HFF-Myc (cell line): Measurements from ENCODE around the gene TRAPPC12.

ENCODE experiments used
- DNase-seq: peaks from one replicate; pipeline ENCODE4 v3.0.0-alpha.2; 2011; ENCODE audit warnings: low read depth; ENCODE audit errors: extremely low read depth
- H3K4me3 ChIP-seq: replicated peaks from 2 replicates; pipeline ENCODE4 v1.5.1; 2011; ENCODE audit warnings: low read depth, mild to moderate bottlenecking, control low read depth, low read length
- TF ChIP-seq, protein P1 (sequence below): IDR thresholded peaks from 2 replicates; pipeline ENCODE4 v1.5.1; 2012; ENCODE audit warnings: mild to moderate bottlenecking, low read depth, low read length, control low read depth; ENCODE audit errors: missing control alignments

The TRAPPC12 gene

DNA sequence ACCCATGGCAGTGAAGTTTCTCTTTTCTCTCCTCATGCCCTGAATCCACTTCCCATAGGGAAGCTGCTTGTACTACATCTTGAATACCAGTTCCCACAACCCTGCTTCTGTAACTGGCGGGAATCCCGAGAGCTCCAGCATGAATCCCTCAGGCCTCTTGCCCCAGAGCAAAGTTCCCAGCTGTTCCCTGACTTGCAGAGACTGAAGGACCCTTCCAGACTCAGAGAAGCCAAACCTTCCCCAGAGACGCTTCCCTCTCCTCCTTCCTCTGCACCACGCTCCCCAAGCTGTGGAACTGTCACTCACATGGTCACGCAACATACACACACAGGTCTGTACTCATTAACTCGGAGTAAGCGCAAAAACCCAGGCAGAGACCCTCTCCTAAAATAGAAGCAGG is 26.4 kb downstream of the TRAPPC12 start:
- TF ChIP-seq, protein P1, sequence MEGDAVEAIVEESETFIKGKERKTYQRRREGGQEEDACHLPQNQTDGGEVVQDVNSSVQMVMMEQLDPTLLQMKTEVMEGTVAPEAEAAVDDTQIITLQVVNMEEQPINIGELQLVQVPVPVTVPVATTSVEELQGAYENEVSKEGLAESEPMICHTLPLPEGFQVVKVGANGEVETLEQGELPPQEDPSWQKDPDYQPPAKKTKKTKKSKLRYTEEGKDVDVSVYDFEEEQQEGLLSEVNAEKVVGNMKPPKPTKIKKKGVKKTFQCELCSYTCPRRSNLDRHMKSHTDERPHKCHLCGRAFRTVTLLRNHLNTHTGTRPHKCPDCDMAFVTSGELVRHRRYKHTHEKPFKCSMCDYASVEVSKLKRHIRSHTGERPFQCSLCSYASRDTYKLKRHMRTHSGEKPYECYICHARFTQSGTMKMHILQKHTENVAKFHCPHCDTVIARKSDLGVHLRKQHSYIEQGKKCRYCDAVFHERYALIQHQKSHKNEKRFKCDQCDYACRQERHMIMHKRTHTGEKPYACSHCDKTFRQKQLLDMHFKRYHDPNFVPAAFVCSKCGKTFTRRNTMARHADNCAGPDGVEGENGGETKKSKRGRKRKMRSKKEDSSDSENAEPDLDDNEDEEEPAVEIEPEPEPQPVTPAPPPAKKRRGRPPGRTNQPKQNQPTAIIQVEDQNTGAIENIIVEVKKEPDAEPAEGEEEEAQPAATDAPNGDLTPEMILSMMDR, result no peak
- H3K4me3 ChIP-seq, result no peak overlapping the region
- DNase-seq, result no peak

DNA sequence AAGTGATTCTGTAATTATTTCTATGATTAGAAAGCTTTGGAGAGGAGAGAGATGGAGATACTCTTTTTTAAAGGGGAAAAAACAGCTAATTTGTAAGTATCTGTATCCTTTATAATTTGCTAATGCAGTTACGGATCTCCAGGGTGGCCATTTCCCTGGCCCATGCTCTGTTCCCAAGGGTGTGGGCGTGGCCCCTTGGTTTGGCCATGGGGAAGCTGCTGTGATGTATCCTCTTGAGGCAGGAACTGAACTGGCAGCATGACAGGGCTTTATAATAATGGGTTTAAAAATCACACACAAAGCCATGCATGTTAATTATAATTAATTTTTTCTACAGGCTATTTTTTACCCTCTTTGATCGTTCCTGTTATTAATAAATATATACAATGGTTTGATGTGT is 27.0 kb downstream of the TRAPPC12 start:
- no peak overlapping the region for H3K4me3 ChIP-seq
- TF ChIP-seq, protein P1, result no peak
- no peak for DNase-seq

DNA sequence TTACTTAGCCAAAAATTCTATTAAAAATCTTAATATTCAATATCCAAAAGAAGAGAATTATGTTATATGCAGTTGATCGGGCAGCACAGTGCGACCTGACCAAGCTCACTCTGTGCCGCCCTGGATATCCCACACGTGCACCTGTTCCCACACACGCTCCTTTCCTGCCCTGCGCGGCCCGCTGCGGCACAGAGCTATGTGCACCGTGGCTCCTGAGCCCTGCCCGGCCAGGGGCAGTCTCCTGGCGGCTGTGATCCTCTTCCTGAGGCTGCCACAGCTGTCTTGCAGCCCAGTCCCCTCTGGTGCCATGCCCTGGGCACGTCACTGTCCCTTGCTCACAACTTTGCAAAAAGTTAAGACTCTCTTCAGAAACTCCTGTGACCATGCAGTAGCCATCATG is 29.3 kb downstream of the TRAPPC12 start:
- TF ChIP-seq, protein P1, result no peak
- H3K4me3 ChIP-seq, result no peak overlapping the region
- no peak for DNase-seq

DNA sequence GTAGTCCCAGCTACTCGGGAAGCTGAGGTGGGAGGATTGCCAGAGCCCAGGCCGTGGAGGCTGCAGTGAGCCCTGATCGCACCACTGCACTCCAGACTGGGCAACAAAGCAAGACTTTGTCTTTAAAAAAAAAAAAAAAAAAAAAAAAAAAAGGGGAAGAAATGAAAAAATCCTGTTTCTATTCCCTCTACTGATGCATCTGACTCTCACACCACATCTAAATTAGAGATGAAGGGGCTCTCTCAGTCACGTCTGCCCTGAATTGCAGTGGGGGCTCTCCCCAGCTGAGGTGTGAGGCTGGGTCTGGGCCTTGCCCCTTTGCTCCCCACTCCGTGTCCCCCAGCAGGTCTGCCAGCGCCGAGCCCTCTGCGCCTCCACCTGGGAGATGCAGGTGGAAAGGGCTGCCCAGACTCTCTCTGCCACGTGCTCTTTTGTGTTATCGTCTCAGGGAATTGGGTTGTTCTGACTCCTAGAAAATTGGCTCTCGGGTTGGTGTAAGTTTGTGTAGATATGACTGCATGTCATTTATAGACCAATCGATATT is 30.2 kb downstream of the TRAPPC12 start:
- no peak for DNase-seq
- no peak overlapping the region for H3K4me3 ChIP-seq
- TF ChIP-seq, protein P1, result no peak

DNA sequence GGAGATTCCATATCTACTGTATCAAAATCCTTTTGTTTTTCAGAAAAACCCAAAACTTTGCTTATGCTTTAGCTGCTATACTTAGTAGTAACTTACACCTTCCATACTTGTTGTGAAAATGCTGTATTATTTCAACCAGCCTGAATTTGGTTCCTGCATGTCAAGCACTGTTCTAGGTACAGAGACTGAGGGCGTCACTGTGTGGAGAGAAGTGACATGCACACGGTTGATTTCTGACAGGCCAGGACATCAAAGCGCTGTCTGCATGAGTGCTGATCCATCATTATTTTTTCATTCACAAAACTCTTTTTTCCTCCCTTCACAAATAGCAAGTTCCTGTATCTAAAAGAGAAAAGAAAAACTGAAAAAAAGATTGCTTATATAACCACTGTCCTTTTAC is 31.6 kb downstream of the TRAPPC12 start:
- no peak for DNase-seq
- no peak overlapping the region for H3K4me3 ChIP-seq
- TF ChIP-seq, protein P1, result no peak

DNA sequence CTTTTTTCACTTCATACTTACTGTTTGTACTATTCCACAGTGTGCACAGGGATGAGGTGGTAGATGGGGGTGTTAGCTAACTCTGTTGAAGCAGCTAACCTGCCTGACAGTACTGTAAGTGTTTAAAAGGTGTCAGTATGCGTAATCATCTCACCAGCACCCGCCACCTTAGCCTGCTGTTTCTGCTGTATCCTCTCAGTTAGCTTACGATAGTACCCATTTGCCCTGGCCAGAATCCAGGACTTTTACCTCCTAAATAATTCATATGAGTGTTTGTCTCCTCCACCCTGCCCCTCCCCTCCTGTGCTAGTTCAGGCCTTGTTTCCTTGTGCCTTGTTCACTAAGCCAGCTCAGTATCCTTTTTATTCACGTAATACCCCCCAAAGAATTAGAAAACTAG is 34.2 kb downstream of the TRAPPC12 start:
- DNase-seq, result no peak
- TF ChIP-seq, protein P1, result no peak
- no peak overlapping the region for H3K4me3 ChIP-seq
